ENCODE data around the gene ODF2L.

DNA sequence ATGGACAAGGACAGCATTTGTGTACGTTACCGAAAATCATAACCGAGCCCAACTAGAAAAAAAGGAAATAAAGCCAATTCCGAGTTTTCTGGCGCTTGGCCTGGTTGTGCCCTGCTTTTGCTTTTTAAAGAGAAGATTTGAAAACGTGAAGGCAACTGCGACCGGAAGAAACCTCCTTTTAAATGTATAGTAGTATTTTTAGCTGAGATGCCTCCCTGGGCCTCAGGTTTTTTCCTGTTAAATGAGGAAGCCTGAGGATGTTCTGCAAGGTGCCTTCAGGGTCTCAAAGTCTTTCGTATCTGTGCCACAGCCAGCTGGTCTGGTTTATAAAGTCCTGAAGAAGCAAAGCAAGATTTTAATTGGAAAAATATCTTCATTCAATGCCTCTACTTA, 371 bp upstream of the ODF2L start:
- TF ChIP-seq, protein P1, sequence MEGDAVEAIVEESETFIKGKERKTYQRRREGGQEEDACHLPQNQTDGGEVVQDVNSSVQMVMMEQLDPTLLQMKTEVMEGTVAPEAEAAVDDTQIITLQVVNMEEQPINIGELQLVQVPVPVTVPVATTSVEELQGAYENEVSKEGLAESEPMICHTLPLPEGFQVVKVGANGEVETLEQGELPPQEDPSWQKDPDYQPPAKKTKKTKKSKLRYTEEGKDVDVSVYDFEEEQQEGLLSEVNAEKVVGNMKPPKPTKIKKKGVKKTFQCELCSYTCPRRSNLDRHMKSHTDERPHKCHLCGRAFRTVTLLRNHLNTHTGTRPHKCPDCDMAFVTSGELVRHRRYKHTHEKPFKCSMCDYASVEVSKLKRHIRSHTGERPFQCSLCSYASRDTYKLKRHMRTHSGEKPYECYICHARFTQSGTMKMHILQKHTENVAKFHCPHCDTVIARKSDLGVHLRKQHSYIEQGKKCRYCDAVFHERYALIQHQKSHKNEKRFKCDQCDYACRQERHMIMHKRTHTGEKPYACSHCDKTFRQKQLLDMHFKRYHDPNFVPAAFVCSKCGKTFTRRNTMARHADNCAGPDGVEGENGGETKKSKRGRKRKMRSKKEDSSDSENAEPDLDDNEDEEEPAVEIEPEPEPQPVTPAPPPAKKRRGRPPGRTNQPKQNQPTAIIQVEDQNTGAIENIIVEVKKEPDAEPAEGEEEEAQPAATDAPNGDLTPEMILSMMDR (conservative IDR thresholded peaks at IDR 0.05; ENCODE audit: low read depth, low read length) = no peak
- TF ChIP-seq CEBPB (IDR thresholded peaks at IDR 0.05; ENCODE audit: low read depth, low read length) = no peak
- no peak for TF ChIP-seq POLR2A (IDR thresholded peaks at IDR 0.05; ENCODE audit: low read depth, low read length)

Data from IMR-90 (cell line).